Bone marrow (tissue), 2 donors: ENCODE results near the gene CCDC74B.
"Not testable (repeated sequence)": the region's sequence is repeated elsewhere in the genome, so short reads cannot be mapped to it uniquely, and the experiment has no call there.

Experiments
- DNase-seq, 2 donors: peaks; one replicate each; lab custom pipeline; 2025; lab: John Stamatoyannopoulos, UW

Gene CCDC74B

GRCh38 chr2:130145006-130145414, at the start of gene CCDC74B:
Gene CCDC74B, minus strand, starts transcription at chr2:130145112. Its CDS starts 116 bp downstream, at chr2:130144996.
- DNase-seq: not testable (repeated sequence)

DNA sequence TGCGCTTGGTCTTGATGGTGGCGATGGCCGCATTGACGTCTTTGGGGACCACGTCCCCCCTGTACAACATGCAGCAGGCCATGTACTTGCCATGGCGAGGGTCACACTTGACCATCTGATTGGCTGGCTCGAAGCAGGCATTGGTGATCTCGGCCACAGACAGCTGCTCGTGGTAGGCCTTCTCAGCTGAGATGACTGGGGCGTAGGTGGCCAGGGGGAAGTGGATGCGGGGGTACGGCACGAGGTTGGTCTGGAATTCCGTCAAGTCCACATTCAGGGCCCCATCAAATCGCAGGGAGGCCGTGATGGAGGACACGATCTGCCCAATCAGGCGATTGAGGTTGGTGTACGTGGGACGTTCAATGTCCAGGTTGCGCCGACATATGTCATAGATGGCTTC, 48.9 kb upstream of the CCDC74B start:
- DNase-seq: not testable (repeated sequence)

- not testable (repeated sequence) for DNase-seq
Observed at GRCh38 chr2:130192451-130192850, 47.5 kb upstream of the CCDC74B start.

DNA sequence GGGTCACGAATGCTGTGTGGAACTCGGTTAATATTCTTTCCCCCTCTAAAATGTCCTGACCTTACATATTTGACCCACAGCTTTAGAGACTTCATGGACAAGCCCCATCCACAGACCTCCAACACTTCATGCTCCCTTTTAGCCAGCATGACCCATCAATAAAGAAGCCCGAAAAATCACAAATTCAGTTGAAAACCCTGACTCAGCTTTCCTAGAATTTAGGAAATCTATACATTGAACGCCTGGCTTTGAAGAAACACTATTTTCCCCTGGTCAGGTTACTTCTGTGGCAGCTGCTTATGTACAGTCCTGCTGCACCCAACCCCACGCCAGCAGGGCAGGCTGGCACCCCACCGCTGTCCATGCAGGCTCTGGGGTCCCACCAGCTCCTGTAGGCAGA, 46.4 kb upstream of the CCDC74B start:
- DNase-seq: not testable (repeated sequence)

DNA sequence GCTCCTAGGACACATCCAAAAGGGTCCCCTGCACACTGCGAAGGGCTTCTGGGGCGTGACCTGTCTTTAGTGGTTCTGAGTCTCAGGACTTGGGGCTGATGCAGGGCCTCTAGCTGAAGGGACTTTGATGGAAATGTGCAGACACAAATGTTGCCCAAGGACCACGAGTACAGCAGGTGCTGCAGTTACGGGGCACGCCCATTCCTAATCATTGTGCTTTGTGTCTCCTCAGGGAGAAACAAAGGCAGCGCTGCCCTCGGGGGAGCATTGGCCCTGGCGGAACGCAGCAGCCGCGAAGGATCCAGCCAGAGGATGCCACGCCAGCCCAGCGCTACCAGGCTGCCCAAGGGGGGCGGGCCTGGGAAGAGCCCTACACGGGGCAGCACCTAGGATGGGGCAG, 45.3 kb upstream of the CCDC74B start:
- DNase-seq: no peak

DNA sequence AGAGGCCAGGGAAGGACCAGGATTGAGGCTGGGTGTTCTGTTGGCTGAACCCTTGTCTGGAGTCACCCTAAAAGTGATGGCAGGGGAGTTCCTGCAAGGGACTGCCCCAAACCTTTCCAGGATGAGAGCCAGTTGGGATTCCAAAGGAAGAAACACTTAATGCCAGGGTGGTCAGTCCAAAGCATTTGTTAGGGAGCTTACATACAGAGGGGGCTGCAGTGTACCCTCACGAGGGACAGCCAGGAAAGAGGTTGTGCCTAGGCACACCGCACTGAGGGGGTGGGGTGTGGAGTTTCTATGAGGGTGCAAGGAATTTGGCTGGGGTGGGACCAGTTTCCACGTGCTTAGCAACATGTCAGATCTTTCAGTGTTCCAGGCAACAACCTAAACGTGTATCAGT, 44.0 kb upstream of the CCDC74B start:
- DNase-seq: not testable (repeated sequence)

DNA sequence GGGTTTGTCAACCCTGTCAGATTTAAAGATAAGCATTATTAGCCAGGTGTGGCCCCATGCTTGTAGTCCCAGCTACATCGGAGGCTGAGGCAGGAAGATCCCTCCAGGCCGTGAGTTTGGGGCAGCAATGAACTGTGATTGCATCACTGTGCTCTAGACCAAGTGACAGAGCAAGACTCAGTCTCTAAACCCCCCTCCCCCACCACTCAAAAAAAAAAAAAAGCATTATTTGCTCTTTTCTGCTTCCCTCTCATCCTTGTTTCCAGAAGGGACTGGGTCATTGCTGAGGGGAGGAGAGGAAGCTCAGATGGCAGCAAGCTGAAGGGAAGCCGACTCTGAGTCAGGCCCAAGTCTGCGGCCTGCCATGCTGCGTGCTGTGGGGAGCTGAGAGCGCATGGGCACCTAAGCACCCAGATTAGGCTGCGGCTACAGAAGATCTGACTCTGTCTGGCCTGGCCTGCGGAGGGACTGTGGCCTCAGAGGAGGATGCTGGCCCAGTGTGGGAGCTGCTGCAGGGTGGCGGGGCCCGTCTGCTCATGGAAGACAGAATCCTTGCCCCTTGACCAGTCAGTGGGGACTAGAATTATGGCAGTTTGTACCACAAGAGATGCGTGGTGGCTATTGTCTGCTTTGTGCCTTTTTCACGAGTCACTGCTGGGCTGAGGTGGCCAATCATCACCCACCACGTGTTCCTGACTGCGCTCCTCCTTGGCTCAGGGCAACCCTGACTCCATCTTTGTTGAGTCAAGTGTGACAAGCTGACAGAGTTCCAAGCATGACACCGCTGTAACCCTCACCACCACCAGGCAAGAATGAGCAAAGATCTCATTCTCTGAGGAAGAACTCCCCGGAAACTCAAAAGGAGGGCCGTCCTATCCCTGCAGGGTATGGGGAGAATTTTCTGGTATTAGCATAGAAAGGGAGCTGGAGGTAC, 43.2 kb upstream of the CCDC74B start:
- DNase-seq: not testable (repeated sequence)

DNA sequence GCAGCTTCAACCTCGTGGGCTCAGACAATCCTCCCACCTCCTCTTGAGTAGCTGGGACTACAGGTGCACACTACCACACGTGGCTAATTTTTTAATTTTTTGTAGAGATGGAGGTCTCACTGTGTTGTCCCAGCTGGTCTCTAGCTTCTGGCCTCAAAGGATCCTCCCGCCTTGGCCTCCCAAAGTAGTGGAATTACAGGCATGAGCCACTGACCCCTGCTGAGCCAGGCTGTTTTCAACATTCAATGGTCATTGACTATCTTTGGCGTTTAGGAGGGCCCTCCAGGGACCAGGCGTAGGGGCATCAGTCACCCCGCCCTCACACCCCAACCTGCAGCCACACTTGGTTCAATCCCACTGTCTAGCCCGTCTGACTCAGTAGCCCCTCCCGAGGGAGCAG, 42.4 kb upstream of the CCDC74B start:
- no peak for DNase-seq

DNA sequence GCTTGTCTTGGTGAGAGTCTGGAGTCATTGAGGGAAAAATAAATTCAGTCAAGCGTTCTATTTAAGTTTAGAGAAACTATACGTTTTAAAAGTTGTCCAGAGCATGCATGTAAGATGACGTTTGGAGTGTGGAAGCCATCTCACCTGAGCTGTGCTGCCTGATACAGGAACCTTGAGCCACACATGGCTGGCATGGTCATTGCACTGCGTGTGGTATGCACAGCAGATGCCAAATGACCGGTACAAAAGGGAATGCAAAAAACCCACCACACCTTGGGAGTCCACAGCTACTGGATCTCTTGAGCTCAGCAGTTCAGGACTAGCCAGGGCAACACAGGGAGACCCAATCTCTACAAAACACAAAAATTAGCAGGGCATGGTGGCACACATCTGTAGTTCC, 41.5 kb upstream of the CCDC74B start:
- DNase-seq: no peak

GRCh38 chr2:130185896-130186295, 41.0 kb upstream of the CCDC74B start:
- no peak for DNase-seq

GRCh38 chr2:130185436-130185835, 40.5 kb upstream of the CCDC74B start:
- DNase-seq: no peak

DNA sequence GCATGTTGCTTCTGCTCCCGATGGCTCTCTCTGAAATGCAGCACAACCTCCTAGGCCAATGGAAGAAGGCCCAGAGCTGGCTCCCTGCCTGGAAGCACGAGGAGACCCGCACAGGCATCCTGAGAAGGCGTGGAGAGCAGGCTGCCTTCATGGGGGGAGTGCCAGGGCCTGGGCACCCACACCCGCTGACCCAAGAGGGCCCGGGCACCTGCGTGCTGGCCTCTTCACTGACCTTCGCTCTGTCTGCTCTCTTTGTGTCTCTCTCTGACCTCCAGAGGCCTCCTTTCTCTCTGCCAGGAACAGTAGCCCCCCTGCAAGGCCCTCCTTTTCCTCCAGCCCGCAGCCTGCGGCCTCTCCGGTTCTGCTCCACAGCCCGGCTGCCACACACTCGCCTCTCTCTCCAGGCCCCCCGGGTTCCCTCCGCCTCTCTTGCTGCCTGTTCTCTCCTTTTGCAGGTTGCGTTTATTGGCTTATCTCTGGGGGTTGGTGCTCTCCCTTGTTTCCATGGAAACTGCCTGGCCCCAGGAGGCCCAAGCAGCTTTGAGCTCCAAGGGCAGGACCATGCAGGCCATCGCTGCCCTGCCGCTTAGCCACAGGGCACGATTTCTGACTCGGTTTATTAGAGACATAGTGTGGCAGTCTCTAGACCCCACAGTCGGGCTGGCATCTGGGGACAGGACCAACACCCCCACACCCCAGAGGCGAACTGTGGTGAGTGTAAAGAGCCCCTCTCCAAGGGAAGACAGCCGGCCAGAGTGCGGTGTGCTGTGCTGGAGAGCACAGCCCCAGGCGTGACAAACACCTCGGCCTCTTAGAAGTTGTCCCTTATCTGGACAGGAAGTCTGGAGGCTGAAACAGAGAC, 38.8 kb upstream of the CCDC74B start:
- DNase-seq: no peak

GRCh38 chr2:130182826-130183511, 38.1 kb upstream of the CCDC74B start:
- DNase-seq: not testable (repeated sequence)

DNA sequence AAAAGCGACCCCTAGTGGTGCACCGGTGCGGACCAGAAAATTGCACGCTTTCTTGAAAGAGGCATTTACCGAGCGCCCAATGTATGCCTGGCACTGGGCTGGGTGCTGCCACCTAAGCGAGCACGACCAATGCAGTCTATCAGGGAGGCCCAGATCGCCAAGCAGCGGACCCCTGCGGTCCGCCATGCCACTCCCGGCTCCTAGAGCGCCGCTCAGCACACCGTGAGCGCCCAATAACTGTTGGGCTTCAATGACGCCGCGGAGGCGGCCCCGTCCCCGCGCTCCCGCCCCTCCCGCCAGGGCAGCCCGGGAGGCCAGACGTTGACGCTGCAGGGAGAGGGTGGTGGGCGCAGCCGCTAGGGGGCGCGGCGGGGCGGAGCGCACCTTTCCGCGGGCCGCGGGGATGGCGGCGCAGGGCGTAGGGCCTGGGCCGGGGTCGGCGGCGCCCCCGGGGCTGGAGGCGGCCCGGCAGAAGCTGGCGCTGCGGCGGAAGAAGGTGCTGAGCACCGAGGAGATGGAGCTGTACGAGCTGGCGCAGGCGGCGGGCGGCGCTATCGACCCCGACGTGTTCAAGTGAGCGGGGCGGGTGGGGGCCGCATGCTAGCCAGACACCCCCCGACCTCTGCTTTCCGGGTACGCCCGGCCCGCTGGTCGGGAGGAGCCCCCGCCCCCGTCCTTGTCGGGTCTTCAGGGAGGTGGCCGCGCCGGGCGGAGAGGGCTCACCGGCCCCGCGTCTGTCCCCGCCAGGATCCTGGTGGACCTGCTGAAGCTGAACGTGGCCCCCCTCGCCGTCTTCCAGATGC, 37.2 kb upstream of the CCDC74B start, which contains the start of gene MZT2B:
Gene MZT2B, plus strand, starts transcription at position 383 of the 803 bp plus-strand sequence. Its CDS starts 21 bp downstream, at position 404.
- DNase-seq: peak; percentile 56 to 93

GRCh38 chr2:130181325-130181879, 36.5 kb upstream of the CCDC74B start, which contains the start of gene SMPD4:
Gene SMPD4, minus strand, starts transcription at chr2:130181602. Its CDS starts 5,010 bp downstream, at chr2:130176592.
- peak; percentile 93 for DNase-seq

- not testable (repeated sequence) for DNase-seq
Observed at GRCh38 chr2:130180404-130181324, 35.8 kb upstream of the CCDC74B start.

DNA sequence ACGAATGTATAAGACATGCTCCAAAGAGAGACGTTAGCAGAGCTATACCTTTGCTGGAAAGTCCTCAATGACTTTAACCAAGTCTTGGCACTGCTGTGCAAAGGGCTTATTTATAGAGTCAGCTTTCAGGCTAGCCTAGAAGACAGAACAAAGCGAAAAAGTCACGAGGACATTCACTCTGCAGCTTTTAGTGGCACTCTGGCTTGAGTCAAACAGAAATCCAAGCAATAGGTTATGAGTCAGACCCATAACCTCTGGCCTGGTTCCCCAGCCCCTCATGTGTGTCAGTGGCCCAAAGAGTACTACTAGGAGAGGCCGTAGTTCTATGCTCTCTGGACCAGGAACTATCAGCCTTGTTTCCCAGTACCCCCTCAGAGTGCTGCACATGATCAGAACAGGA, 30.0 kb upstream of the CCDC74B start:
- DNase-seq: not testable (repeated sequence)

- DNase-seq: no peak
Observed at GRCh38 chr2:130169896-130170295, 25.0 kb upstream of the CCDC74B start.

DNA sequence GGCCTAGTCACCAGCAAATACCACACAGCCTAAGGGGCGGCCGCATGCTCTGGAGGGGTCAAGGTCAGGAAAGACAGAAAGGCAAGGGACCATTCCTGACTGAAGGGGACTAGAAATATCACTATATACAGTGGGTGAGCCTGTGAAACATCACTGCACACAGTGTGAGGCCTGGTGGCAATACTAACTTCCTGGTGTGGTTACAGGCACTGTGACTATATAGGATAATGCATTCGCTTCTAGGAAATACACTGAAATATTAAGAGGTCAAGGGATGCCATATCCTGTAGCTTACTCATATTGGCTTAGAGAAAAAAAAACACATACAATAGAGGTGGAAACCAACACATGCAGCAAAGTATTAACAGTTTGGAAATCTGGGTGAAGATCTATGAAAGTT, 24.3 kb upstream of the CCDC74B start:
- DNase-seq: not testable (repeated sequence)
